GM23338 (cell line): ENCODE measurements around the gene CA12. TPM values are rescaled to one million over a fixed set of nuclear protein-coding genes. Genes with fewer than 3 reads are reported as not detected.

ENCODE experiments used
- ATAC-seq: fragments of 200-7000 bp; cut with Tn5 transposase; 3 replicates; pipeline ENCODE4 v1.9.1; 2020
- DNase-seq: peaks from one replicate; pipeline ENCODE4 v3.0.0-alpha.2; 2015; ENCODE audit warnings: low spot score
- H2AFZ ChIP-seq: fragments of 200-600 bp; sonication (generic); 2 replicates; pipeline ENCODE4 v1.8.0; 2016; ENCODE audit warnings: antibody characterized with exemption, mild to moderate bottlenecking, moderate library complexity
- H3F3A ChIP-seq: fragments of 200-600 bp; sonication (generic); replicated peaks from 2 replicates; pipeline ENCODE4 v1.8.0; 2017; ENCODE audit warnings: antibody characterized with exemption, mixed run types, low read depth
- H3K27ac ChIP-seq: fragments of 200-600 bp; sonication (generic); 2 replicates; pipeline ENCODE4 v1.6.1; 2016; ENCODE audit warnings: low read depth
- H3K27me3 ChIP-seq: fragments of 200-600 bp; sonication (generic); 2 replicates; pipeline ENCODE4 v1.8.0; 2016; ENCODE audit warnings: mild to moderate bottlenecking, mixed run types, moderate library complexity; ENCODE audit not compliant: insufficient read depth
- H3K36me3 ChIP-seq: fragments of 200-600 bp; sonication (generic); 2 replicates; pipeline ENCODE4 v1.8.0; 2016; ENCODE audit warnings: mild to moderate bottlenecking; ENCODE audit not compliant: insufficient read depth
- H3K4me1 ChIP-seq: fragments of 200-600 bp; sonication (generic); 2 replicates; pipeline ENCODE4 v1.8.0; 2016; ENCODE audit warnings: mild to moderate bottlenecking, moderate library complexity; ENCODE audit not compliant: insufficient read depth
- H3K4me2 ChIP-seq: fragments of 200-600 bp; sonication (generic); 2 replicates; pipeline ENCODE4 v1.7.1; 2017; ENCODE audit warnings: mixed run types
- H3K4me3 ChIP-seq: fragments of 200-600 bp; sonication (generic); 2 replicates; pipeline ENCODE4 v1.6.1; 2016; ENCODE audit warnings: mixed run types
- H3K79me2 ChIP-seq: fragments of 200-600 bp; sonication (generic); replicated peaks from 2 replicates; pipeline ENCODE4 v1.8.0; 2017; ENCODE audit warnings: mild to moderate bottlenecking; ENCODE audit not compliant: insufficient read depth
- H3K9me2 ChIP-seq: fragments of 200-600 bp; sonication (generic); 2 replicates; pipeline ENCODE4 v1.8.0; 2017; ENCODE audit not compliant: insufficient read depth
- H4K20me1 ChIP-seq: fragments of 200-600 bp; sonication (generic); replicated peaks from 2 replicates; pipeline ENCODE4 v1.8.0; 2017; ENCODE audit warnings: mild to moderate bottlenecking; ENCODE audit not compliant: insufficient read depth
- H3K27ac Mint-ChIP-seq: 2 replicates; pipeline ENCODE4 v1.8.0; 2020; ENCODE audit warnings: inconsistent platforms, mild to moderate bottlenecking, moderate library complexity, mixed read lengths
- H3K27me3 Mint-ChIP-seq: 3 replicates; pipeline ENCODE4 v1.8.0; 2022; ENCODE audit warnings: low read depth, mild to moderate bottlenecking, moderate library complexity, mixed read lengths, inconsistent platforms; ENCODE audit not compliant: insufficient read depth, poor library complexity
- H3K36me3 Mint-ChIP-seq: 3 replicates; pipeline ENCODE4 v1.8.0; 2021; ENCODE audit warnings: low read depth, mild to moderate bottlenecking, inconsistent platforms, moderate library complexity, mixed read lengths
- H3K4me1 Mint-ChIP-seq: 3 replicates; pipeline ENCODE4 v1.8.0; 2020; ENCODE audit warnings: mild to moderate bottlenecking, inconsistent platforms, mixed read lengths
- H3K4me3 Mint-ChIP-seq: 3 replicates; pipeline ENCODE4 v1.8.0; 2021; ENCODE audit warnings: moderate library complexity, mild to moderate bottlenecking, inconsistent platforms, mixed read lengths
- H3K9me3 Mint-ChIP-seq: 3 replicates; pipeline ENCODE4 v1.8.0; 2020; ENCODE audit warnings: moderate library complexity, mild to moderate bottlenecking, inconsistent platforms, mixed read lengths
- CREB1 ChIP-seq: fragments of 250-450 bp; sonication (Bioruptor Pico); IDR thresholded peaks from 2 replicates; pipeline ENCODE4 v1.5.0; 2020; ENCODE audit warnings: low read depth, mild to moderate bottlenecking, moderate library complexity
- EZH2 ChIP-seq: fragments of 200-600 bp; sonication (generic); IDR thresholded peaks from one replicate; pipeline ENCODE4 v1.8.0; 2017; ENCODE audit warnings: antibody characterized with exemption, mild to moderate bottlenecking, low read depth; ENCODE audit not compliant: unreplicated experiment
- EZH2phosphoT487 ChIP-seq: fragments of 200-600 bp; sonication (generic); IDR thresholded peaks from one replicate; pipeline ENCODE4 v1.8.1; 2018; ENCODE audit warnings: antibody characterized with exemption; ENCODE audit not compliant: unreplicated experiment
- JUNB ChIP-seq: IDR thresholded peaks from one replicate; pipeline ENCODE4 v1.6.1; 2016; ENCODE audit warnings: antibody characterized with exemption; ENCODE audit not compliant: unreplicated experiment
- NANOG ChIP-seq: IDR thresholded peaks from 2 replicates; pipeline ENCODE4 v1.6.1; 2016; ENCODE audit warnings: antibody characterized with exemption, borderline replicate concordance
- POLR2AphosphoS5 ChIP-seq: IDR thresholded peaks from 2 replicates; pipeline ENCODE4 v1.6.1; 2016; ENCODE audit warnings: antibody characterized with exemption, low read depth
- STAT1 ChIP-seq: IDR thresholded peaks from one replicate; pipeline ENCODE4 v1.6.1; 2016; ENCODE audit warnings: antibody characterized with exemption; ENCODE audit not compliant: unreplicated experiment
- ZNF114 ChIP-seq: fragments of 250-450 bp; sonication (Bioruptor Pico); IDR thresholded peaks from 2 replicates; pipeline ENCODE4 v1.5.0; 2020; ENCODE audit warnings: mild to moderate bottlenecking, moderate library complexity
- ZNF331 ChIP-seq: fragments of 250-450 bp; sonication (Bioruptor Pico); IDR thresholded peaks from 2 replicates; pipeline ENCODE4 v1.5.0; 2020; ENCODE audit warnings: low read depth, mild to moderate bottlenecking, moderate library complexity
- polyA plus RNA-seq: library from polyadenylated mRNA; unstranded; fragments of >200 nt; fragmentation: Nextera tagmentation; extraction: Ambion mirVana; gene quantifications from 2 replicates; pipeline ENCODE4 v1.2.1, GENCODE V29; 2016
- total RNA-seq: library from RNA; depleted of rRNA; stranded (reverse); fragments of >200 nt; shearing (Covaris generic); gene quantifications from 2 replicates; pipeline ENCODE4 v1.2.3, GENCODE V29; 2014
- TF ChIP-seq, protein P1 (sequence below), 2 experiments: fragments of 200-600 bp in 1 of 2; sonication (generic) in 1 of 2; conservative IDR thresholded peaks; 2 replicates each; pipeline versions ENCODE4 v1.5.1 to v1.6.1; 2016 to 2017; ENCODE audit warnings: antibody characterized with exemption in 2 of 2, low read depth in 2 of 2, mild to moderate bottlenecking in 2 of 2, moderate library complexity in 1 of 2
- TF ChIP-seq, protein P2 (sequence below): IDR thresholded peaks from one replicate; pipeline ENCODE4 v1.6.1; 2018; ENCODE audit warnings: antibody characterized with exemption; ENCODE audit not compliant: unreplicated experiment
- TF ChIP-seq, protein P3 (sequence below): fragments of 250-450 bp; sonication (Bioruptor Pico); IDR thresholded peaks from 2 replicates; pipeline ENCODE4 v1.5.0; 2020; ENCODE audit warnings: mild to moderate bottlenecking, moderate library complexity
- TF ChIP-seq, protein P4 (sequence below): IDR thresholded peaks from 2 replicates; pipeline ENCODE4 v1.6.1; 2016; ENCODE audit warnings: antibody characterized with exemption

Gene CA12
- total and polyA plus RNA-seq, 2 experiments from 2014 or later: 2.9 to 5.2 TPM

DNA sequence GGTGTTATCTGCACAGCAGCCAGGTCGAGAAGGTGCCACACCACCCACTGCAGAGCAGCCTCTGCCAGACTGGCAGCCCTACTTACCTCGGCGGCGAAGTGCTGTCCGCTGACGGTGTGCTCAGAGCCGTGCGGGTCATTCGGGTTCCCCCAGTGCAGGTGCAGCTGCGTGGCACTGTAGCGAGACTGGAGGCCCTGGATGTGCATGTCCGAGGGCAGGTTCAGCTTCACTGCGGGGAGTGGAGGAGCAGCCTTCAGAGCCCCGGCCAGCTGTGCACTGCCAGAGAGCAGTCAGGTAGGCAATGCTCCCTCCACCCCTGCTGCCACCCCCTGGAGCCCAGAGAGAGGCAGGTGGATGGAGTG is 36.3 kb downstream of the CA12 start:
- Histone ChIP-seq H3F3A (no peaks in the 10 kb centered on the region), H3K79me2 (no peaks in the 10 kb centered on the region), H3K27me3 (no peaks in the 10 kb centered on the region), H3K9me2 (peaks cover 4% of the 10 kb centered on the region; the same call in 1 of the 2 replicates), H4K20me1 (no peaks in the 10 kb centered on the region), H3K36me3 (no peaks in the 10 kb centered on the region), H2AFZ (no peak overlapping the region), H3K4me1 (peaks cover 12% of the 10 kb centered on the region), H3K4me3 (no peak overlapping the region), H3K27ac (no peak overlapping the region), H3K4me2 (no peak overlapping the region)
- Mint-ChIP-seq H3K27ac (no peak overlapping the region), H3K36me3 (no peaks in the 10 kb centered on the region), H3K27me3 (peaks cover 2% of the 10 kb centered on the region), H3K4me3 (no peak overlapping the region), H3K4me1 (peaks cover 31% of the 10 kb centered on the region), H3K9me3 (no peaks in the 10 kb centered on the region)
- ATAC-seq (no peak), DNase-seq (no peak)
- TF ChIP-seq, protein P1, sequence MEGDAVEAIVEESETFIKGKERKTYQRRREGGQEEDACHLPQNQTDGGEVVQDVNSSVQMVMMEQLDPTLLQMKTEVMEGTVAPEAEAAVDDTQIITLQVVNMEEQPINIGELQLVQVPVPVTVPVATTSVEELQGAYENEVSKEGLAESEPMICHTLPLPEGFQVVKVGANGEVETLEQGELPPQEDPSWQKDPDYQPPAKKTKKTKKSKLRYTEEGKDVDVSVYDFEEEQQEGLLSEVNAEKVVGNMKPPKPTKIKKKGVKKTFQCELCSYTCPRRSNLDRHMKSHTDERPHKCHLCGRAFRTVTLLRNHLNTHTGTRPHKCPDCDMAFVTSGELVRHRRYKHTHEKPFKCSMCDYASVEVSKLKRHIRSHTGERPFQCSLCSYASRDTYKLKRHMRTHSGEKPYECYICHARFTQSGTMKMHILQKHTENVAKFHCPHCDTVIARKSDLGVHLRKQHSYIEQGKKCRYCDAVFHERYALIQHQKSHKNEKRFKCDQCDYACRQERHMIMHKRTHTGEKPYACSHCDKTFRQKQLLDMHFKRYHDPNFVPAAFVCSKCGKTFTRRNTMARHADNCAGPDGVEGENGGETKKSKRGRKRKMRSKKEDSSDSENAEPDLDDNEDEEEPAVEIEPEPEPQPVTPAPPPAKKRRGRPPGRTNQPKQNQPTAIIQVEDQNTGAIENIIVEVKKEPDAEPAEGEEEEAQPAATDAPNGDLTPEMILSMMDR (conservative IDR thresholded peaks at IDR 0.05; ENCODE audit: low read depth in 2 of 2): no peak
- no peak for TF ChIP-seq POLR2AphosphoS5
- no peak for TF ChIP-seq NANOG
- no peak for TF ChIP-seq ZNF114 (CRISPR knock-in tag)
- TF ChIP-seq, protein P2, sequence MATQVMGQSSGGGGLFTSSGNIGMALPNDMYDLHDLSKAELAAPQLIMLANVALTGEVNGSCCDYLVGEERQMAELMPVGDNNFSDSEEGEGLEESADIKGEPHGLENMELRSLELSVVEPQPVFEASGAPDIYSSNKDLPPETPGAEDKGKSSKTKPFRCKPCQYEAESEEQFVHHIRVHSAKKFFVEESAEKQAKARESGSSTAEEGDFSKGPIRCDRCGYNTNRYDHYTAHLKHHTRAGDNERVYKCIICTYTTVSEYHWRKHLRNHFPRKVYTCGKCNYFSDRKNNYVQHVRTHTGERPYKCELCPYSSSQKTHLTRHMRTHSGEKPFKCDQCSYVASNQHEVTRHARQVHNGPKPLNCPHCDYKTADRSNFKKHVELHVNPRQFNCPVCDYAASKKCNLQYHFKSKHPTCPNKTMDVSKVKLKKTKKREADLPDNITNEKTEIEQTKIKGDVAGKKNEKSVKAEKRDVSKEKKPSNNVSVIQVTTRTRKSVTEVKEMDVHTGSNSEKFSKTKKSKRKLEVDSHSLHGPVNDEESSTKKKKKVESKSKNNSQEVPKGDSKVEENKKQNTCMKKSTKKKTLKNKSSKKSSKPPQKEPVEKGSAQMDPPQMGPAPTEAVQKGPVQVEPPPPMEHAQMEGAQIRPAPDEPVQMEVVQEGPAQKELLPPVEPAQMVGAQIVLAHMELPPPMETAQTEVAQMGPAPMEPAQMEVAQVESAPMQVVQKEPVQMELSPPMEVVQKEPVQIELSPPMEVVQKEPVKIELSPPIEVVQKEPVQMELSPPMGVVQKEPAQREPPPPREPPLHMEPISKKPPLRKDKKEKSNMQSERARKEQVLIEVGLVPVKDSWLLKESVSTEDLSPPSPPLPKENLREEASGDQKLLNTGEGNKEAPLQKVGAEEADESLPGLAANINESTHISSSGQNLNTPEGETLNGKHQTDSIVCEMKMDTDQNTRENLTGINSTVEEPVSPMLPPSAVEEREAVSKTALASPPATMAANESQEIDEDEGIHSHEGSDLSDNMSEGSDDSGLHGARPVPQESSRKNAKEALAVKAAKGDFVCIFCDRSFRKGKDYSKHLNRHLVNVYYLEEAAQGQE: no peak
- no peak for TF ChIP-seq CREB1 (CRISPR knock-in tag)
- no peak for TF ChIP-seq EZH2
- TF ChIP-seq, protein P3, sequence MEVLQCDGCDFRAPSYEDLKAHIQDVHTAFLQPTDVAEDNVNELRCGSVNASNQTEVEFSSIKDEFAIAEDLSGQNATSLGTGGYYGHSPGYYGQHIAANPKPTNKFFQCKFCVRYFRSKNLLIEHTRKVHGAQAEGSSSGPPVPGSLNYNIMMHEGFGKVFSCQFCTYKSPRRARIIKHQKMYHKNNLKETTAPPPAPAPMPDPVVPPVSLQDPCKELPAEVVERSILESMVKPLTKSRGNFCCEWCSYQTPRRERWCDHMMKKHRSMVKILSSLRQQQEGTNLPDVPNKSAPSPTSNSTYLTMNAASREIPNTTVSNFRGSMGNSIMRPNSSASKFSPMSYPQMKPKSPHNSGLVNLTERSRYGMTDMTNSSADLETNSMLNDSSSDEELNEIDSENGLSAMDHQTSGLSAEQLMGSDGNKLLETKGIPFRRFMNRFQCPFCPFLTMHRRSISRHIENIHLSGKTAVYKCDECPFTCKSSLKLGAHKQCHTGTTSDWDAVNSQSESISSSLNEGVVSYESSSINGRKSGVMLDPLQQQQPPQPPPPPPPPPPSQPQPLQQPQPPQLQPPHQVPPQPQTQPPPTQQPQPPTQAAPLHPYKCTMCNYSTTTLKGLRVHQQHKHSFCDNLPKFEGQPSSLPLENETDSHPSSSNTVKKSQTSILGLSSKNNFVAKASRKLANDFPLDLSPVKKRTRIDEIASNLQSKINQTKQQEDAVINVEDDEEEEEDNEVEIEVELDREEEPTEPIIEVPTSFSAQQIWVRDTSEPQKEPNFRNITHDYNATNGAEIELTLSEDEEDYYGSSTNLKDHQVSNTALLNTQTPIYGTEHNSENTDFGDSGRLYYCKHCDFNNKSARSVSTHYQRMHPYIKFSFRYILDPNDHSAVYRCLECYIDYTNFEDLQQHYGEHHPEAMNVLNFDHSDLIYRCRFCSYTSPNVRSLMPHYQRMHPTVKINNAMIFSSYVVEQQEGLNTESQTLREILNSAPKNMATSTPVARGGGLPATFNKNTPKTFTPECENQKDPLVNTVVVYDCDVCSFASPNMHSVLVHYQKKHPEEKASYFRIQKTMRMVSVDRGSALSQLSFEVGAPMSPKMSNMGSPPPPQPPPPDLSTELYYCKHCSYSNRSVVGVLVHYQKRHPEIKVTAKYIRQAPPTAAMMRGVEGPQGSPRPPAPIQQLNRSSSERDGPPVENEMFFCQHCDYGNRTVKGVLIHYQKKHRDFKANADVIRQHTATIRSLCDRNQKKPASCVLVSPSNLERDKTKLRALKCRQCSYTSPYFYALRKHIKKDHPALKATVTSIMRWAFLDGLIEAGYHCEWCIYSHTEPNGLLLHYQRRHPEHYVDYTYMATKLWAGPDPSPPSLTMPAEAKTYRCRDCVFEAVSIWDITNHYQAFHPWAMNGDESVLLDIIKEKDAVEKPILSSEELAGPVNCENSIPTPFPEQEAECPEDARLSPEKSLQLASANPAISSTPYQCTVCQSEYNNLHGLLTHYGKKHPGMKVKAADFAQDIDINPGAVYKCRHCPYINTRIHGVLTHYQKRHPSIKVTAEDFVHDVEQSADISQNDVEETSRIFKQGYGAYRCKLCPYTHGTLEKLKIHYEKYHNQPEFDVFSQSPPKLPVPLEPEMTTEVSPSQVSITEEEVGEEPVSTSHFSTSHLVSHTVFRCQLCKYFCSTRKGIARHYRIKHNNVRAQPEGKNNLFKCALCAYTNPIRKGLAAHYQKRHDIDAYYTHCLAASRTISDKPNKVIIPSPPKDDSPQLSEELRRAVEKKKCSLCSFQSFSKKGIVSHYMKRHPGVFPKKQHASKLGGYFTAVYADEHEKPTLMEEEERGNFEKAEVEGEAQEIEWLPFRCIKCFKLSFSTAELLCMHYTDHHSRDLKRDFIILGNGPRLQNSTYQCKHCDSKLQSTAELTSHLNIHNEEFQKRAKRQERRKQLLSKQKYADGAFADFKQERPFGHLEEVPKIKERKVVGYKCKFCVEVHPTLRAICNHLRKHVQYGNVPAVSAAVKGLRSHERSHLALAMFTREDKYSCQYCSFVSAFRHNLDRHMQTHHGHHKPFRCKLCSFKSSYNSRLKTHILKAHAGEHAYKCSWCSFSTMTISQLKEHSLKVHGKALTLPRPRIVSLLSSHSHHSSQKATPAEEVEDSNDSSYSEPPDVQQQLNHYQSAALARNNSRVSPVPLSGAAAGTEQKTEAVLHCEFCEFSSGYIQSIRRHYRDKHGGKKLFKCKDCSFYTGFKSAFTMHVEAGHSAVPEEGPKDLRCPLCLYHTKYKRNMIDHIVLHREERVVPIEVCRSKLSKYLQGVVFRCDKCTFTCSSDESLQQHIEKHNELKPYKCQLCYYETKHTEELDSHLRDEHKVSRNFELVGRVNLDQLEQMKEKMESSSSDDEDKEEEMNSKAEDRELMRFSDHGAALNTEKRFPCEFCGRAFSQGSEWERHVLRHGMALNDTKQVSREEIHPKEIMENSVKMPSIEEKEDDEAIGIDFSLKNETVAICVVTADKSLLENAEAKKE (CRISPR knock-in tag): no peak
- no peak for TF ChIP-seq STAT1
- TF ChIP-seq, protein P4, sequence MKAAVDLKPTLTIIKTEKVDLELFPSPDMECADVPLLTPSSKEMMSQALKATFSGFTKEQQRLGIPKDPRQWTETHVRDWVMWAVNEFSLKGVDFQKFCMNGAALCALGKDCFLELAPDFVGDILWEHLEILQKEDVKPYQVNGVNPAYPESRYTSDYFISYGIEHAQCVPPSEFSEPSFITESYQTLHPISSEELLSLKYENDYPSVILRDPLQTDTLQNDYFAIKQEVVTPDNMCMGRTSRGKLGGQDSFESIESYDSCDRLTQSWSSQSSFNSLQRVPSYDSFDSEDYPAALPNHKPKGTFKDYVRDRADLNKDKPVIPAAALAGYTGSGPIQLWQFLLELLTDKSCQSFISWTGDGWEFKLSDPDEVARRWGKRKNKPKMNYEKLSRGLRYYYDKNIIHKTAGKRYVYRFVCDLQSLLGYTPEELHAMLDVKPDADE: no peak
- TF ChIP-seq ZNF331 (CRISPR knock-in tag): no peak
- TF ChIP-seq EZH2phosphoT487: no peak
- TF ChIP-seq JUNB: no peak
